B cell (primary cell): Measurements from ENCODE around the gene TRAFD1.

Source experiments
- EZH2 ChIP-seq: IDR thresholded peaks from 2 replicates; pipeline ENCODE4 v1.6.1; 2012; ENCODE audit warnings: borderline replicate concordance, low read depth, mild to moderate bottlenecking, moderate library complexity, low read length; ENCODE audit not compliant: insufficient read depth, poor library complexity, severe bottlenecking
- TF ChIP-seq, protein P1 (sequence below): fragments of 200-600 bp; IDR thresholded peaks from one replicate; pipeline ENCODE4 v1.8.0; 2022; ENCODE audit warnings: antibody characterized with exemption, mild to moderate bottlenecking

DNA sequence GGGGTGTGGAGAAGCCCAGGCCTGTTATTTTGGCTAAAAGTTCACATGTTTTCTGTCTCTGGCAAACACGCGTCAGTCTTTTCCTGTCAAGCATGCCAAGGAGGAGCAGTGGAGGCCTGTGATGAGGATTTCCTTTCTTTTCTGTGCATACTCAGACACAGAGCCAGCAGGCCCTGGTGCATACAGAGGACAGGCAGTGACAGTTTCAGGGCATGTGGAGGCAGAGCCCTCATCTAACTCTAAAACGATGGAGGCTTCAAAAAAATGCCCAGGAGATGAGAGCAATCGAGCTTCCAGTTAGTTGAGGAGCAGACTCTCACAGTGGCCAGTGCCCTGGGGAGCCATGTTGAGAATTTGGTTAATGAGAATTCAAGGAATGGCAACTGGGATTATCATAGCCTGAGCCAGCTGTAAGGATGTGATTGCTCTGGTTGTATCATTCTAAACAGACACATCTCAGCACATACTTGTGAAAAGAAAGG lies 66.5 kb downstream of the TRAFD1 start:
- TF ChIP-seq EZH2, result no peak
- TF ChIP-seq, protein P1, sequence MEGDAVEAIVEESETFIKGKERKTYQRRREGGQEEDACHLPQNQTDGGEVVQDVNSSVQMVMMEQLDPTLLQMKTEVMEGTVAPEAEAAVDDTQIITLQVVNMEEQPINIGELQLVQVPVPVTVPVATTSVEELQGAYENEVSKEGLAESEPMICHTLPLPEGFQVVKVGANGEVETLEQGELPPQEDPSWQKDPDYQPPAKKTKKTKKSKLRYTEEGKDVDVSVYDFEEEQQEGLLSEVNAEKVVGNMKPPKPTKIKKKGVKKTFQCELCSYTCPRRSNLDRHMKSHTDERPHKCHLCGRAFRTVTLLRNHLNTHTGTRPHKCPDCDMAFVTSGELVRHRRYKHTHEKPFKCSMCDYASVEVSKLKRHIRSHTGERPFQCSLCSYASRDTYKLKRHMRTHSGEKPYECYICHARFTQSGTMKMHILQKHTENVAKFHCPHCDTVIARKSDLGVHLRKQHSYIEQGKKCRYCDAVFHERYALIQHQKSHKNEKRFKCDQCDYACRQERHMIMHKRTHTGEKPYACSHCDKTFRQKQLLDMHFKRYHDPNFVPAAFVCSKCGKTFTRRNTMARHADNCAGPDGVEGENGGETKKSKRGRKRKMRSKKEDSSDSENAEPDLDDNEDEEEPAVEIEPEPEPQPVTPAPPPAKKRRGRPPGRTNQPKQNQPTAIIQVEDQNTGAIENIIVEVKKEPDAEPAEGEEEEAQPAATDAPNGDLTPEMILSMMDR, result no peak
